ENCODE results near the gene MPRIP. TPM values are rescaled to one million over a fixed set of nuclear protein-coding genes. Genes with fewer than 3 reads are reported as not detected.
A peak's percentile ranks its signal among the peaks of the same experiment; 100 is the strongest.

The MPRIP gene
- total and polyA plus RNA-seq, 12 donors: 88.5 to 234 (median 175) TPM

GRCh38 chr17:17019891-17020456 is 22.3 kb upstream of the MPRIP start:
- Histone ChIP-seq H3K36me3 (replicated peaks in 1 of 2) (no peaks in the 10 kb centered on the region), H3K9me3 (replicated peaks in 1 of 3) (no peaks in the 10 kb centered on the region), H3K27me3 (no peaks in the 10 kb centered on the region), H3K4me3 (no peak overlapping the region), H3K27ac (no peak overlapping the region), H3K4me1 (replicated peaks in 1 of 2) (no peaks in the 10 kb centered on the region)
- intact Hi-C loops (cut with DNase I): no loop called here
- 91 to 97% (median 95%) methylated on average over 8 to 13 of the region's 13 CpGs for WGBS, 4 donors
- no peak for DNase-seq
- no peak for TF ChIP-seq POLR2A (IDR thresholded peaks at IDR 0.05)
- no peak for TF ChIP-seq CTCF (IDR thresholded peaks at IDR 0.05)

GRCh38 chr17:17020821-17021193 is 21.4 kb upstream of the MPRIP start:
- H3K9me3 ChIP-seq (replicated peaks in 1 of 3): no peaks in the 10 kb centered on the region
- WGBS, 4 donors: 87 to 100% (median 90%) methylated on average over 6 to 8 of the region's 8 CpGs
- no peaks in the 10 kb centered on the region for H3K4me1 ChIP-seq (replicated peaks in 1 of 2)
- intact Hi-C loops (cut with DNase I): no loop called here
- H3K27ac ChIP-seq: peak overlapping the region in 2 of 5 donors; percentile 41 to 87
- TF ChIP-seq CTCF (IDR thresholded peaks at IDR 0.05) (no peak), POLR2A (IDR thresholded peaks at IDR 0.05) (no peak)
- H3K27me3 ChIP-seq: no peaks in the 10 kb centered on the region
- DNase-seq: no peak
- H3K4me3 ChIP-seq: no peak overlapping the region
- no peaks in the 10 kb centered on the region for H3K36me3 ChIP-seq (replicated peaks in 1 of 2)

GRCh38 chr17:17021194-17021863 is 20.9 kb upstream of the MPRIP start:
- Histone ChIP-seq H3K4me1 (replicated peaks in 1 of 2) (no peaks in the 10 kb centered on the region), H3K27me3 (no peaks in the 10 kb centered on the region), H3K4me3 (no peak overlapping the region), H3K9me3 (replicated peaks in 1 of 3) (no peaks in the 10 kb centered on the region), H3K36me3 (replicated peaks in 1 of 2) (no peaks in the 10 kb centered on the region), H3K27ac (peak overlapping the region in 2 of 5 donors; percentile 62 to 87)
- TF ChIP-seq POLR2A (IDR thresholded peaks at IDR 0.05): no peak
- peak in 6 of 7 donors; percentile 34 to 70 (median 40) for DNase-seq
- 68 to 73% (median 69%) methylated on average over 2 to 15 of the region's 15 CpGs for WGBS, 4 donors
- intact Hi-C loops (cut with DNase I): no loop called here

GRCh38 chr17:17022011-17022410 is 20.2 kb upstream of the MPRIP start:
- no peak for DNase-seq
- Histone ChIP-seq H3K27ac (peak overlapping the region in 2 of 5 donors; percentile 62 to 87), H3K27me3 (no peaks in the 10 kb centered on the region), H3K4me1 (replicated peaks in 1 of 2) (no peaks in the 10 kb centered on the region), H3K9me3 (replicated peaks in 1 of 3) (no peaks in the 10 kb centered on the region), H3K36me3 (replicated peaks in 1 of 2) (no peaks in the 10 kb centered on the region), H3K4me3 (no peak overlapping the region)
- TF ChIP-seq CTCF (IDR thresholded peaks at IDR 0.05) (no peak), POLR2A (IDR thresholded peaks at IDR 0.05) (no peak)
- intact Hi-C loops (cut with DNase I): no loop called here
- WGBS, 4 donors: 95 to 96% (median 95%) methylated on average over 4 of the region's 4 CpGs; no CpG with 5 or more reads in 1 of the 4 donors

GRCh38 chr17:17022456-17022855 is 19.8 kb upstream of the MPRIP start:
- no peaks in the 10 kb centered on the region for H3K4me1 ChIP-seq (replicated peaks in 1 of 2)

More at GRCh38 chr17:17022456-17022855, 19.8 kb upstream of the MPRIP start:
- no peaks in the 10 kb centered on the region for H3K36me3 ChIP-seq (replicated peaks in 1 of 2)
- intact Hi-C loops (cut with DNase I): no loop called here
- WGBS, 4 donors: 77 to 95% (median 90%) methylated on average over 1 to 5 of the region's 5 CpGs
- DNase-seq: no peak
- H3K27ac ChIP-seq: peak overlapping the region in 2 of 5 donors; percentile 62 to 87
- H3K4me3 ChIP-seq: no peak overlapping the region
- H3K9me3 ChIP-seq (replicated peaks in 1 of 3): no peaks in the 10 kb centered on the region
- TF ChIP-seq POLR2A (IDR thresholded peaks at IDR 0.05): no peak
- no peak for TF ChIP-seq CTCF (IDR thresholded peaks at IDR 0.05)
- H3K27me3 ChIP-seq: no peaks in the 10 kb centered on the region
